ENCODE results near the gene OR56A1.

The OR56A1 gene

DNA sequence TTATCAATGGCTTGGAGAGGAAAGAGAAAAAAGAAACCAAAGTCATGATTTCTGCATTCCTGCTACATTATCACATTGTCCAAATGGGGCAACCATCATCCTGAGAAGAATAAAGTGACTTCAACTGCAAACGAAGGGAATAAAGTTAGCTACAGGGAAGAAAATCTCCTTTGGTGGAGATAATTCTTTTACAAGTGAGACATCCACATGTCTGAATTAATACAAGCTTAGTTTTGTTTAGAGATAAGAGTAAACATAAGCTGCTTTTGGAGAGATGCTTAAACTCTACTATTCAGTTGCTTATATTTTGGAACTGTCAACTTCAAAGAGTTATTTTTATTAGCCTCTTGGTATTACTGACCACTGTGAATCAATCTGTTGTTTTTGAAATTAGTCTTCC lies 43.7 kb downstream of the OR56A1 start, which contains the start of gene OR52L1:
Gene OR52L1, minus strand, starts transcription at position 101 of the 400 bp plus-strand sequence. Its CDS starts 55 bp downstream, at position 46.
- no peak for DNase-seq

DNA sequence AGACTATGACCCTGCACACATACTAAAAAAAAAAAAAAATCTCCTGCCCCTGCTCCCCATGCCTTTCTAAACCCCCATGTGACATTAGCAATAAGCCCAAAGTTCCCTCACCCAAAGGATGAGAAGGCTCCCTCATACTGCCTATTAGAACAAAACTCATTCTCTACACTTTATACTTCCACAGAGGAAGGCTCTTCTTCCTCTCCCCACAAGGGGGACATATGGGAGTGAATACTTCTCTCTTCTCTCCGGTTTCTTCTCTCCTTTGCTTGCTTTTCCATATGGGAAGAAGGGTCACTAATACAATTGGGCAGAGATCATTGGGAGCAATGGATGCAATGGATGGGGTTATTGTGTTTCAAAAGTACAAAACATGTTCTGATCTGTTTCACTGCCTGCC lies 47.1 kb downstream of the OR56A1 start:
- DNase-seq = no peak

GRCh38 chr11:5973530-5973929 lies 57.0 kb downstream of the OR56A1 start:
- DNase-seq = no peak
